Tibial artery (tissue), 4 donors: ENCODE data around the gene SIRPA.

Experiments
- DNase-seq, 2 donors: peaks; one replicate each; pipeline ENCODE4 v3.0.0-alpha.2; 2019
- H3K27ac ChIP-seq, 2 donors: fragments of 200-600 bp; sonication (generic) in 1 of 2; 1 replicate in 1 of 2; 2 replicates in 1 of 2; pipeline ENCODE4 v1.5.1; 2018 to 2019; ENCODE audit warnings: mild to moderate bottlenecking in 1 of 2
- H3K27me3 ChIP-seq, 2 donors: fragments of 200-600 bp; sonication (generic) in 1 of 2; one replicate each; pipeline versions ENCODE4 v1.5.1 to v1.6.0; 2016 to 2019
- H3K36me3 ChIP-seq, 3 donors: fragments of 200-600 bp; sonication (generic) in 2 of 3; one replicate each; pipeline ENCODE4 v1.5.1; 2016 to 2019; ENCODE audit warnings: mild to moderate bottlenecking in 2 of 3
- H3K4me1 ChIP-seq, 4 donors: fragments of 200-600 bp; sonication (generic) in 2 of 4; 1 replicate in 3 of 4; 2 replicates in 1 of 4; pipeline ENCODE4 v1.5.1; 2016 to 2019
- H3K4me3 ChIP-seq, 2 donors: fragments of 200-600 bp; sonication (generic) in 1 of 2; 1 replicate in 1 of 2; 2 replicates in 1 of 2; pipeline ENCODE4 v1.5.1; 2018 to 2019; ENCODE audit warnings: mild to moderate bottlenecking in 2 of 2
- H3K9me3 ChIP-seq, 3 donors: fragments of 200-600 bp; sonication (generic) in 1 of 3; one replicate each; pipeline ENCODE4 v1.5.1; 2016 to 2019
- CTCF ChIP-seq, 2 experiments: fragments of 200-600 bp in 1 of 2; fragments of 450-650 bp in 1 of 2; IDR thresholded peaks; one replicate each; pipeline ENCODE4 v1.5.1; 2017 to 2019; ENCODE audit warnings: antibody characterized with exemption in 2 of 2, mild to moderate bottlenecking in 1 of 2, moderate library complexity in 1 of 2
- intact Hi-C: fragments of 100-400 bp; cut with DNase I; formaldehyde crosslinking; loops from one replicate; pipeline ENCODE4 v1.15.0; 2023; ENCODE audit warnings: low total_unique reads

The SIRPA gene

DNA sequence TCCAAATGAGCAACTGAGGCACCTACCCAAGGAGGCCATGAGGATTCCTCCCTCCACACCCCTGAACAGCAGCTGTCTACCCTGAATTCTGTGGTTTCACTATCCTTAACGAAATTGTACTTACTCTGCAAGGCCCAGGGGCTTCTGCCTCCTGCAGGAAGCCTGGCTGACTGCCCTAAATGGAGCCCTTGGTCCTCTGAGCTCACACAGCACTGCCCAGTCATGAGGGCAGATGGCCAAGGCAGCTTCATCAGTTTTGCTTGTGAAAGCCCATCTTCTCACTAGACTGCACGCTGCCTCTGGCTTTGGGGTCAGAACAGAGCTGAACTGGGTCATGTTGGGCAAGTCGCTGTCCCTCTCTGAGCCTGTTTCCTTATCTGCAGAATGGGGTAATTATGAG, 26.4 kb upstream of the SIRPA start:
- intact Hi-C loops = no loop called here
- no peaks in the 10 kb centered on the region for H3K36me3 ChIP-seq
- H3K9me3 ChIP-seq = no peaks in the 10 kb centered on the region
- no peak for DNase-seq
- no peak overlapping the region for H3K27ac ChIP-seq
- H3K27me3 ChIP-seq = peaks cover 0 to 31% of the 10 kb centered on the region in 2 donors
- H3K4me3 ChIP-seq = no peak overlapping the region
- TF ChIP-seq CTCF (IDR thresholded peaks at IDR 0.05) = no peak
- no peaks in the 10 kb centered on the region for H3K4me1 ChIP-seq

GRCh38 chr20:1870323-1870722, 24.9 kb upstream of the SIRPA start:
- Histone ChIP-seq H3K27me3 (peaks cover 0 to 31% of the 10 kb centered on the region in 2 donors), H3K9me3 (no peaks in the 10 kb centered on the region), H3K4me3 (no peak overlapping the region), H3K36me3 (no peaks in the 10 kb centered on the region), H3K27ac (no peak overlapping the region), H3K4me1 (peaks cover 0 to 3% (median 0%) of the 10 kb centered on the region in 4 donors)
- no peak for TF ChIP-seq CTCF (IDR thresholded peaks at IDR 0.05)
- intact Hi-C loops = no loop called here
- no peak for DNase-seq

DNA sequence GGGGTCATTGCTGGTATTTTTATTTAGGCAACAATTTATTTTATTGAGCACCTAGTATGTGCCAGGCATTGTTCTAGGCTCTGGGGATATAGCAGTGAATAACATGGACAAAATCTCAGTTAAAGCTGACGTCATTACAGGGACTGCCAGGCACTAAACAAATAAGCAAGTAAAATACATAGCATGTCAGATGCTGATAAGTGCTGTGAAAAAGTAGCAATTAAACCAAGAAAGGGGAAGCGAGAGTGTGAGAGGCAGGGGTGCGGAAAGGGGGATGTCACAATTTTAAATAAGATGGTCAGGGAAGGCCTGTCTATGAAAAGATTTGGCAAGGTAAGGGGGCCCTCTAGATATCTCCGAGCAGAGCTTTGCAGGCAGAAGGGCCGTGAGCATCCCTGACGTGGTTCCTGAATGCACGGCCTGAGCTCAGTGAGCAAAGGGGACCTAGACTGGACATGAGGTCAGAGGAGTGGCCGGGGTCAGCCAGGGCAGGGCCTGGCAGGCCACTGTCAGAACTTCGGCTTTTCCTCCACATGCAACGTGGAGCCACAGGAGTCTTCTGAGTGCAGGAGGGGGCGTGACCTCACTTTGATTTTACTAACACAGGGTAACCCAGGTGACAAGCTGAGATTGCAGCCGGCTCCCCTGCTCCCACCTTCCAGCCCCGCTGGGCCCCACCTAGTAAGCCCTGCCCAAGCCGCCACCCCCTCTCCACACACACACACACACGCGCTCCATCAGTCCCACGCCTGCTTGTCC, 24.2 kb upstream of the SIRPA start:
- H3K4me1 ChIP-seq = peaks cover 0 to 3% (median 0%) of the 10 kb centered on the region in 4 donors

GRCh38 chr20:1871807-1872458, 23.3 kb upstream of the SIRPA start:
- intact Hi-C loops = no loop called here
- DNase-seq = no peak
- H3K36me3 ChIP-seq = no peaks in the 10 kb centered on the region
- TF ChIP-seq CTCF (IDR thresholded peaks at IDR 0.05) = no peak
- peaks cover 0 to 3% (median 0%) of the 10 kb centered on the region in 4 donors for H3K4me1 ChIP-seq
- H3K9me3 ChIP-seq = no peaks in the 10 kb centered on the region
- H3K27me3 ChIP-seq = peaks cover 0 to 31% of the 10 kb centered on the region in 2 donors
- no peak overlapping the region for H3K27ac ChIP-seq
- H3K4me3 ChIP-seq = no peak overlapping the region

More for the DNA sequence above, 24.2 kb upstream of the SIRPA start:
- peaks cover 0 to 31% of the 10 kb centered on the region in 2 donors for H3K27me3 ChIP-seq
- DNase-seq = no peak
- no peak overlapping the region for H3K4me3 ChIP-seq
- no peaks in the 10 kb centered on the region for H3K9me3 ChIP-seq
- no peaks in the 10 kb centered on the region for H3K36me3 ChIP-seq
- TF ChIP-seq CTCF (IDR thresholded peaks at IDR 0.05) = no peak
- intact Hi-C loops = no loop called here
- no peak overlapping the region for H3K27ac ChIP-seq

DNA sequence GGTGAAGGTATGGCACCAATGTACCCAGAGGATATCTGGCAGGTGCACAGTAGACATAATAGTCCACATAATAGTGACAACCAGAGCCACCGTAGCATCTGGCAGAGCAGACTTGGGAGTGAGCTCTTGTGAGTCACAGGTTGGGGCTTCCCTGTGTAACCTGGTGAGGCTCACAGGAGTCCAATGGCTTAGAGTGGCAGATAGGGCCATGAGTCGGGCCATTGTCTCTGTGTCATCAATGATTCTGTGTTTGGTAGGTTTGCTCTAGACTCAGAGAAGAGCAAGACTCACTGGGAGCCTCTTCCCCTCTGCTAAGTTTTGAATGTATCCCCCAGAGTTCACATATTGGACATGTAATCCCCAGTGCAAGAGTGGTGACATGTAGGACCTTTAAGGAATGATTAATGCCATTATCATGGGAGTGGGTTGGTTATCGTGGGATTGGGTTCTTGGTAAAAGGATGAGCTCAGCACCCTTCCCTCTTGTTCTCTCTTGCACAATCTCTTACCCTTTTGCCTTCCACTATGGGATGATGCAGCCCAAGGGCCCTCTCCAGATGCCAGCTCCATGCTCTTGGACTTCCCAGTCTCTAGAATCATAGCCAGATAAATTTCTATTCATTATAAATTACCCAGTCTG, 22.6 kb upstream of the SIRPA start:
- Histone ChIP-seq H3K4me3 (no peak overlapping the region), H3K36me3 (no peaks in the 10 kb centered on the region), H3K27me3 (peaks cover 0 to 29% of the 10 kb centered on the region in 2 donors), H3K27ac (no peak overlapping the region), H3K4me1 (peaks cover 0 to 3% (median 0%) of the 10 kb centered on the region in 4 donors), H3K9me3 (no peaks in the 10 kb centered on the region)
- intact Hi-C loops = no loop called here
- DNase-seq = no peak
- TF ChIP-seq CTCF (IDR thresholded peaks at IDR 0.05) = no peak
